Esophagus squamous epithelium (tissue), 5 donors: ENCODE data around the gene SLC16A1. TPM values are rescaled to one million over a fixed set of nuclear protein-coding genes. Genes with fewer than 3 reads are reported as not detected.
A peak's percentile ranks its signal among the peaks of the same experiment; 100 is the strongest.

Experiments
- DNase-seq: peaks from one replicate; lab custom pipeline; 2025; lab: John Stamatoyannopoulos, UW
- H3K27ac ChIP-seq, 4 donors: fragments of 200-600 bp; sonication (generic); one replicate each; pipeline ENCODE4 v1.5.1; 2016 to 2019; ENCODE audit warnings: mild to moderate bottlenecking in 1 of 4
- H3K27me3 ChIP-seq, 4 donors: fragments of 200-600 bp; sonication (generic); 1 replicate in 3 of 4; 2 replicates in 1 of 4; pipeline versions ENCODE4 v1.5.1 to v1.6.0; 2017 to 2021; ENCODE audit warnings: antibody characterized with exemption in 1 of 4
- H3K36me3 ChIP-seq, 3 donors: fragments of 200-600 bp; sonication (generic); one replicate each; pipeline ENCODE4 v1.5.1; 2016 to 2019
- H3K4me1 ChIP-seq, 3 donors: fragments of 200-600 bp; sonication (generic); one replicate each; pipeline ENCODE4 v1.5.1; 2017 to 2019
- H3K4me3 ChIP-seq, 4 donors: fragments of 200-600 bp; sonication (generic); 1 replicate in 3 of 4; 2 replicates in 1 of 4; pipeline ENCODE4 v1.5.1; 2016 to 2019; ENCODE audit warnings: mild to moderate bottlenecking in 2 of 4, moderate library complexity in 1 of 4
- H3K9me3 ChIP-seq, 3 donors: fragments of 200-600 bp; sonication (generic); one replicate each; pipeline ENCODE4 v1.5.1; 2016 to 2019
- POLR2A ChIP-seq, 4 donors: fragments of 450-650 bp; IDR thresholded peaks; one replicate each; pipeline ENCODE4 v1.6.1; 2017; ENCODE audit warnings: antibody characterized with exemption in 4 of 4, mild to moderate bottlenecking in 4 of 4, moderate library complexity in 3 of 4
- WGBS, 2 donors: methylation state at CpG; one replicate each; pipeline ENCODE4 v1.1.5; 2018; 5-methylcytosine and 5-hydroxymethylcytosine counted together
- intact Hi-C: fragments of 100-400 bp; cut with DNase I; formaldehyde crosslinking; loops from one replicate; pipeline ENCODE4 v1.15.0; 2022
- total RNA-seq, 4 donors: library from RNA; depleted of rRNA; stranded (reverse); fragments of >200 nt; gene quantifications; one replicate each; pipeline ENCODE4 v1.1.0, GENCODE V29; 2016
- TF ChIP-seq, protein P1 (sequence below), 6 experiments: fragments of 450-650 bp in 4 of 6; fragments of 200-600 bp in 2 of 6; sonication (generic) in 2 of 6; IDR thresholded peaks; one replicate each; pipeline ENCODE4 v1.5.1; 2016 to 2019; ENCODE audit warnings: antibody characterized with exemption in 6 of 6, mild to moderate bottlenecking in 4 of 6, moderate library complexity in 4 of 6
- donor health status: DM: yes; HTN: yes; CAD: no.

The SLC16A1 gene
- total RNA-seq, 4 donors from 2014 or later, result 19.1 to 80.3 (median 57.9) TPM

DNA sequence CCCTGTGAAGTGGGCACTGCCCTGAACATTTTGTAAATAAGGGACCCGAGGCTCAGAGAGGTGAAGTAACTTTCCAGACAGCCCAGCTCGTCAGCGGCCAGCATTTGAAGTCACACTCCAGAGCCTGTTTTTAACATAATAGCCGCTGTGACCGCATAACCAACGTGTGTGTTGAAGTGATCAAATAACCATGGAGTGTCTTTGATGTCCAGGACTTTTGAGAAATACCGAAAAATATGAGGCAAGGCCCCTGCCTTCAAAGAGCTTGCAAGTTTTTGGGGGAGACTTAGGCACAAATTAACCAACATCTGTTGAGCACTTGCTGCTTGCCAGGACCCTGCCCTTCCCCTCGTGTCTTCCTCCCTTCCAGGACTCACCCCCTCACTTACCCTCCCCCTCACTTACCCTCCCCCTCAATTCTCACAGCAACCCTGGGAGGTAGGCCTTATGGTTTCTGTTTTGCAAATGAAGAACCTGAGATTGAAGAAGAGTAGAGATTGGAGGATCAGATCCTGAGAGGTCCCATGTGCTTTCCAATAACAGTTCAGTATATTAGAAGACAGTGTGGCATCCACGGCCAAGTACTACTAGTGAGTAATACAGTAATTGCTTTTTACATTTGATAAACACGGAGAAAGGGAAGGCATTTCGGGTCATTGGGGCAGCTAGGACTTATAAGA, 1.3 kb upstream of the SLC16A1 start:
- peaks cover 13 to 66% (median 39%) of the 10 kb centered on the region in 3 donors for H3K4me1 ChIP-seq
- WGBS, 2 donors, result 4 to 11% methylated on average over 11 of the region's 11 CpGs
- intact Hi-C loops, result loop anchor here (10.0 kb wide), 1 partner anchor 72 kb away; no protein-coding TSS in a partner anchor

DNA sequence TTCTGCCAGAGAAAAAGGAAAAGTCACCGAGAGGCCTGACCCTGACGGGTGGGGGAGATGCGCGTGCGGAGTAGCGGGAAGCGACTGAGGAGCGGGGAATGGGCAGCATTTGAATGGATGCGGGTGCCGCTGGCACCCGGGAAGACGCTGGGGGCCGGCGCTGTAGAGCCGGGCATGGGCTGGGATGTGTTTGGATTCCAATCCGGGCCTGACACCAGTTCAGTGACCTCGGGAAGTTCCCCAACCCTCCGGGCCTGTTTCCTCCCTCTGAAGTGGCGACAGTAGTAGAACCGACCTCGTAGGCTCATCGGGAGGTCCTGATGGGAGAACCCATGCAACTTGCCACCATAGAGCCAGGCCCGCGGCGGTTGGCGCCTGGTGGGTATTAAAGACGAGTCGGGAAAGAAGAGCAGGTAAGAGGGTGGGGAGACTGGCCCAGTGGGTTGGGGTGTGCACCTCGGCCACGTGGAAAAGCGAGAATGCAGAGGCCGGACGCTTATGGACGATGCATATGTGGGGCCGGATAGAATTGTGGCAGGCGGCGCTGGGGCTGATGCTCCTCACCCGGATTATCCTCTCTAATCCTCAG, 642 bp upstream of the SLC16A1 start:
- intact Hi-C loops, result loop anchor here (10.0 kb wide), 1 partner anchor 72 kb away; no protein-coding TSS in a partner anchor
- no peak for DNase-seq
- Histone ChIP-seq H3K9me3 (no peaks in the 10 kb centered on the region), H3K36me3 (peaks cover 0 to 12% (median 0%) of the 10 kb centered on the region in 3 donors), H3K27me3 (no peaks in the 10 kb centered on the region), H3K4me1 (peaks cover 13 to 66% (median 39%) of the 10 kb centered on the region in 3 donors), H3K4me3 (peak overlapping the region; percentile 69 to 98 (median 78)), H3K27ac (peak overlapping the region; percentile 85 to 96 (median 94))
- WGBS, 2 donors, result 0 to 2% methylated on average over 22 to 28 of the region's 38 CpGs
- TF ChIP-seq, protein P1, sequence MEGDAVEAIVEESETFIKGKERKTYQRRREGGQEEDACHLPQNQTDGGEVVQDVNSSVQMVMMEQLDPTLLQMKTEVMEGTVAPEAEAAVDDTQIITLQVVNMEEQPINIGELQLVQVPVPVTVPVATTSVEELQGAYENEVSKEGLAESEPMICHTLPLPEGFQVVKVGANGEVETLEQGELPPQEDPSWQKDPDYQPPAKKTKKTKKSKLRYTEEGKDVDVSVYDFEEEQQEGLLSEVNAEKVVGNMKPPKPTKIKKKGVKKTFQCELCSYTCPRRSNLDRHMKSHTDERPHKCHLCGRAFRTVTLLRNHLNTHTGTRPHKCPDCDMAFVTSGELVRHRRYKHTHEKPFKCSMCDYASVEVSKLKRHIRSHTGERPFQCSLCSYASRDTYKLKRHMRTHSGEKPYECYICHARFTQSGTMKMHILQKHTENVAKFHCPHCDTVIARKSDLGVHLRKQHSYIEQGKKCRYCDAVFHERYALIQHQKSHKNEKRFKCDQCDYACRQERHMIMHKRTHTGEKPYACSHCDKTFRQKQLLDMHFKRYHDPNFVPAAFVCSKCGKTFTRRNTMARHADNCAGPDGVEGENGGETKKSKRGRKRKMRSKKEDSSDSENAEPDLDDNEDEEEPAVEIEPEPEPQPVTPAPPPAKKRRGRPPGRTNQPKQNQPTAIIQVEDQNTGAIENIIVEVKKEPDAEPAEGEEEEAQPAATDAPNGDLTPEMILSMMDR (IDR thresholded peaks at IDR 0.05), result peak in 1 of 6 experiments; percentile 9
- TF ChIP-seq POLR2A (IDR thresholded peaks at IDR 0.05), result no peak

More for the DNA sequence above, 1.3 kb upstream of the SLC16A1 start:
- TF ChIP-seq, protein P1 (IDR thresholded peaks at IDR 0.05), result no peak
- TF ChIP-seq POLR2A (IDR thresholded peaks at IDR 0.05), result no peak
- peak overlapping the region; percentile 69 to 98 (median 78) for H3K4me3 ChIP-seq
- no peaks in the 10 kb centered on the region for H3K27me3 ChIP-seq
- H3K36me3 ChIP-seq, result peaks cover 0 to 17% (median 0%) of the 10 kb centered on the region in 3 donors
- no peak for DNase-seq
- peak overlapping the region; percentile 85 to 96 (median 94) for H3K27ac ChIP-seq
- no peaks in the 10 kb centered on the region for H3K9me3 ChIP-seq

DNA sequence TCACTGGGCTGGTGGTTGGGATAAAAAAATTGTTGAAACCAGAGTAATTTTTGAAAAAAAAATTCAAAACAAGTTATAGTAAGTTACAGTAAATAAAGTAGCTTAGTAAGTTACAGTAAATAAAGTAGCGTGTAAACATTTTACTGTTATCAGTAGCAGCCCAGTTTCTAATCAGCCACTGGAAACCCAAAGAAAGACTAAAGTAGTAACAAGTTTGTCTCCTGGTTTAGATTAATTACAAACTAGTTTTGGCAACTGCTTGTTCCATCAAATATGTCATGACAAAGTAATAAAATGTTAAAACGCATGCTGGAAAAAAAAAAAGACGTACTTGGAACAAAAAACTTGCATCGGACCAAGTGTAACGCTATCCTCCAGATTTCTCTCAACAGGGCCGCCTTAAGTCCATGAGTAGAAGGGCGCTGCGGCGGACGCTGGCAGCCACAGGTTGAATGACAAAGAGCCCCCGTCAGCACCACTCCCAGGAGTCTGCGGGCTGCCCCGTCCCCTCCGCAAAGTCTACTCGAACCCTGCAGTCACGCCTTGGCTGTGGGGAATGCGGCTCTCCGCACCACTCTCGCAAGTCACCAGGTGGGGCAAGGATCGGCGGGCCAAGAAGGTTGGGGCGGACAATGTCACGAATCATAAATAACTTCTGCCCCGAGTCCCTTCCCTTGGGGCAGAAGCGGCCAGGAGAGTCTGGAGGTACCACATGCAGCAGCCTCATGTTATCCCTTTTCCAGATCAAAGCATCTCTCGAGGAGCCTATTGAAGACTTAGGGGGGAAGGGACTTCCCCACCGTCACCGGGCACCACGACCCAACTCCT, 837 bp downstream of the SLC16A1 start:
- intact Hi-C loops, result loop anchor here (10.0 kb wide), 1 partner anchor 70 kb away; no protein-coding TSS in a partner anchor
- Histone ChIP-seq H3K9me3 (no peaks in the 10 kb centered on the region), H3K4me3 (peak overlapping the region; percentile 69 to 98 (median 78)), H3K36me3 (no peaks in the 10 kb centered on the region), H3K27ac (peak overlapping the region; percentile 85 to 96 (median 94)), H3K27me3 (no peaks in the 10 kb centered on the region), H3K4me1 (peaks cover 13 to 63% (median 39%) of the 10 kb centered on the region in 3 donors)
- TF ChIP-seq, protein P1 (IDR thresholded peaks at IDR 0.05), result no peak
- no peak for TF ChIP-seq POLR2A (IDR thresholded peaks at IDR 0.05)
- 0 to 2% methylated on average over 9 to 28 of the region's 29 CpGs for WGBS, 2 donors
- no peak for DNase-seq

DNA sequence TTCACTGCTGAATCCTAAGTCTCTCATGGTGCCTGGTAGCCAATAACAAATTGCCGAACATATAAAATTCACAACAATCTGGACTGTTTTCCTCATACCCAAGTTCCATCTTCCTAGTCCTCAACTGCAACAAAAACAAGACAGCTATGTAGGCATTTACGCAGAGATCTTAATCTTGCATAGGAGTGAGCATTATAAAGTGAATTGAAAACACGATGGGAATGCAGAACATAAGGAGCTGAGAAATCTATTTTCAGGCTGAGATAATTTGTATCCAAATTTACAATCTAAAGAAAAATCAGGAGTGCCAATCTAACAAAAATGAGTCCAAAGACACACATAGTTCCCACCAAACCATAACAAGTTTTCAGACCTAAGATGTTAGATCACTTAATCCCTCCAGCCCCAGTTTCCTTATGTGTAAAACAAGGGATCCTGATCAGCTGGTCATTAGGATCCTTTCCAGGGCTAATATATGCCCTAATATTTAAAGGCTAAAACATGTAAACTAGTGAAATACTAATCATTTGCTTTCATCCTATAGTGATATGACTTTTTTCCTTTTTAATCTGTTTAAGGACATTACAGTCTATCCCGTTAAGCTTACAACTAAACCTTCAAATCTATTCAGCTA, 1.9 kb downstream of the SLC16A1 start:
- H3K36me3 ChIP-seq, result no peaks in the 10 kb centered on the region
- H3K27me3 ChIP-seq, result no peaks in the 10 kb centered on the region
- no peaks in the 10 kb centered on the region for H3K9me3 ChIP-seq
- no peak for DNase-seq
- TF ChIP-seq, protein P1 (IDR thresholded peaks at IDR 0.05), result no peak
- TF ChIP-seq POLR2A (IDR thresholded peaks at IDR 0.05), result no peak
- WGBS, 2 donors, result 32 to 42% methylated on average over 4 of the region's 4 CpGs
- intact Hi-C loops, result loop anchor here (10.0 kb wide), 1 partner anchor 69 kb away; no protein-coding TSS in a partner anchor
- peak overlapping the region; percentile 69 to 98 (median 78) for H3K4me3 ChIP-seq
- H3K27ac ChIP-seq, result peak overlapping the region; percentile 3 to 96 (median 89)
- peaks cover 13 to 53% (median 30%) of the 10 kb centered on the region in 3 donors for H3K4me1 ChIP-seq
